HepG2 (cell line): ENCODE measurements around the gene ZNF683. TPM values are rescaled to one million over a fixed set of nuclear protein-coding genes. Genes with fewer than 3 reads are reported as not detected.

Experiments
- ATAC-seq: fragments of 200-7000 bp; cut with Tn5 transposase; 3 replicates; pipeline ENCODE4 v1.9.1; 2020; ENCODE audit warnings: mild to moderate bottlenecking, moderate library complexity
- BruUV-seq: library from RNA; stranded (reverse); fragments of 400-500 nt; replicated peaks from 2 replicates; lab custom pipeline; 2021; lab: Mats Ljungman, UMichigan
- CTCF ChIA-PET: fragments of 300-600 bp; formaldehyde crosslinking; extraction: SDS; loops from one replicate; lab custom pipeline; 2021; ENCODE audit warnings: low total read pairs, inconsistent platforms, low intra/inter-chr PET ratio; lab: Yijun Ruan, JAX
- POLR2A ChIA-PET: fragments of 350-600 bp; sonication (Branson Sonifier 250); formaldehyde crosslinking; loops from one replicate; lab custom pipeline; 2020; ENCODE audit warnings: antibody characterized with exemption, inconsistent platforms; lab: Yijun Ruan, JAX
- DNase-seq: peaks from one replicate; pipeline ENCODE4 v3.0.0-alpha.2; 2015; ENCODE audit warnings: low spot score
- FAIRE-seq: peaks from 3 replicates; lab custom pipeline; 2011; peaks lifted over from hg19 to GRCh38; lab: Jason Lieb, UNC
- H2AFZ ChIP-seq: one replicate; pipeline ENCODE4 v1.6.1; 2011; ENCODE audit warnings: low read length, inconsistent platforms
- H3K27ac ChIP-seq: fragments of 300-600 bp; 3 replicates; pipeline ENCODE4 v1.8.0; 2011; ENCODE audit warnings: mixed run types, mild to moderate bottlenecking, mixed read lengths, low read length, inconsistent platforms; ENCODE audit not compliant: insufficient read depth; ENCODE audit errors: extremely low read length
- H3K27me3 ChIP-seq, 2 experiments: fragments of 200-600 bp in 1 of 2; 2 replicates in 1 of 2; 3 replicates in 1 of 2; pipeline versions ENCODE4 v1.6.0 to v1.8.0; 2011; ENCODE audit warnings: low read length in 2 of 2, mild to moderate bottlenecking in 2 of 2, moderate library complexity in 2 of 2, inconsistent platforms in 1 of 2; ENCODE audit not compliant: insufficient read depth in 2 of 2, control insufficient read depth in 1 of 2
- H3K36me3 ChIP-seq, 2 experiments: fragments of 200-600 bp in 1 of 2; replicated peaks in 1 of 2; 2 replicates in 1 of 2; 3 replicates in 1 of 2; pipeline versions ENCODE4 v1.5.1 to v1.8.0; 2011; ENCODE audit warnings: low read length in 2 of 2, inconsistent platforms in 1 of 2; ENCODE audit not compliant: insufficient read depth in 2 of 2, control insufficient read depth in 1 of 2
- H3K4me1 ChIP-seq: 2 replicates; pipeline ENCODE4 v1.5.1; 2012; ENCODE audit warnings: low read length, inconsistent platforms; ENCODE audit not compliant: insufficient read depth
- H3K4me2 ChIP-seq: 2 replicates; pipeline ENCODE4 v1.6.0; 2011; ENCODE audit warnings: low read depth, low read length, inconsistent platforms
- H3K4me3 ChIP-seq, 3 experiments: fragments of 200-600 bp in 1 of 3; sonication (generic), shearing (Covaris generic) in 1 of 3; replicated peaks in 1 of 3; 2 replicates each; pipeline ENCODE4 v1.5.1; 2011 to 2016; ENCODE audit warnings: low read length in 3 of 3, inconsistent platforms in 2 of 3, low read depth in 2 of 3, mild to moderate bottlenecking in 2 of 3, control low read depth in 1 of 3, mixed read lengths in 1 of 3; ENCODE audit not compliant: insufficient read depth in 1 of 3
- H3K79me2 ChIP-seq: one replicate; pipeline ENCODE4 v1.6.1; 2011; ENCODE audit warnings: low read length, inconsistent platforms; ENCODE audit not compliant: insufficient read depth
- H3K9ac ChIP-seq: 2 replicates; pipeline ENCODE4 v1.6.0; 2011; ENCODE audit warnings: mild to moderate bottlenecking, low read depth, low read length, inconsistent platforms; ENCODE audit not compliant: insufficient read depth
- H3K9me3 ChIP-seq: 2 replicates; pipeline ENCODE4 v1.5.1; 2012; ENCODE audit warnings: mild to moderate bottlenecking, low read length
- H4K20me1 ChIP-seq: 2 replicates; pipeline ENCODE4 v1.6.0; 2011; ENCODE audit warnings: inconsistent platforms, mild to moderate bottlenecking, low read length, moderate library complexity; ENCODE audit not compliant: insufficient read depth
- HMG20A ChIP-seq: IDR thresholded peaks from 2 replicates; pipeline ENCODE4 v1.6.1; 2016; ENCODE audit warnings: borderline replicate concordance
- IRF2 ChIP-seq: IDR thresholded peaks from 2 replicates; pipeline ENCODE4 v1.6.1; 2018; ENCODE audit warnings: missing genetic modification reagents, missing compliant biosample characterization
- JUN ChIP-seq: sonication (generic); formaldehyde crosslinking; IDR thresholded peaks from 2 replicates; pipeline ENCODE4 v1.4.0; 2020; ENCODE audit warnings: mild to moderate bottlenecking, missing genetic modification reagents
- KLF9 ChIP-seq: IDR thresholded peaks from 2 replicates; pipeline ENCODE4 v1.6.1; 2016; ENCODE audit warnings: low read depth
- NR1H2 ChIP-seq: sonication (generic); formaldehyde crosslinking; IDR thresholded peaks from 2 replicates; pipeline ENCODE4 v1.8.1; 2022; ENCODE audit warnings: low read depth, missing genetic modification reagents, borderline replicate concordance
- PRPF4 ChIP-seq: fragments of 200-400 bp; formaldehyde crosslinking; IDR thresholded peaks from 2 replicates; pipeline ENCODE4 v1.6.1; 2016; ENCODE audit warnings: low read length, low read depth; ENCODE audit not compliant: poor library complexity, severe bottlenecking
- SIX4 ChIP-seq: sonication (generic); formaldehyde crosslinking; IDR thresholded peaks from 2 replicates; pipeline ENCODE4 v1.4.0; 2020; ENCODE audit warnings: missing genetic modification reagents
- ZNF781 ChIP-seq: sonication (generic); formaldehyde crosslinking; IDR thresholded peaks from 2 replicates; pipeline ENCODE4 v1.5.1; 2020; ENCODE audit warnings: borderline replicate concordance, mild to moderate bottlenecking, missing genetic modification reagents; ENCODE audit errors: not compliant biosample characterization
- WGBS: methylation state at CpG from one replicate; pipeline ENCODE4 v1.1.6; 2017; ENCODE audit warnings: low lambda C conversion rate; 5-methylcytosine and 5-hydroxymethylcytosine counted together
- in situ Hi-C: cut with HindIII; loops from 2 replicates; pipeline ENCODE4 v1.10.0; 2017; ENCODE audit warnings: low pct_unique_long_range_greater_than_20kb; ENCODE audit not compliant: extremely low pct_ligation_motif_present
- intact Hi-C: fragments of 100-400 bp; cut with micrococcal nuclease; formaldehyde crosslinking; loops from one replicate; pipeline ENCODE4 v1.10.0; 2022; ENCODE audit not compliant: unreplicated experiment
- polyA plus RNA-seq, 8 experiments: library from polyadenylated mRNA; depleted of rRNA in 3 of 8; stranded (reverse) in 7 of 8; unstranded in 1 of 8; fragments of >200 nt; fragmentation: Illumina TruSeq in 4 of 8; extraction: Trizol in 4 of 8; gene quantifications; 2 replicates each; pipeline versions ENCODE4 v1.2.1 to v1.2.3, GENCODE V29; 2011 to 2016; ENCODE audit warnings: low read depth in 4 of 8, missing spikeins in 1 of 8, mixed read lengths in 1 of 8; ENCODE audit not compliant: insufficient read depth in 1 of 8
- total RNA-seq, 5 experiments: library from RNA; depleted of rRNA; stranded (reverse); fragments of >200 nt; fragmentation: Illumina TruSeq; extraction: Trizol; gene quantifications; 2 replicates each; pipeline ENCODE4 v1.2.3, GENCODE V29; 2016; ENCODE audit warnings: low read depth in 1 of 5
- TF ChIP-seq, protein P1 (sequence below): fragments of 450-650 bp; IDR thresholded peaks from 2 replicates; pipeline ENCODE4 v1.6.1; 2017; ENCODE audit warnings: mild to moderate bottlenecking
- TF ChIP-seq, protein P2 (sequence below): sonication (generic); formaldehyde crosslinking; IDR thresholded peaks from 2 replicates; pipeline ENCODE4 v1.8.1; 2023; ENCODE audit warnings: missing genetic modification reagents, mild to moderate bottlenecking, borderline replicate concordance
- TF ChIP-seq, protein P3 (sequence below): sonication (generic); formaldehyde crosslinking; IDR thresholded peaks from 2 replicates; pipeline ENCODE4 v1.9.0; 2022; ENCODE audit warnings: missing genetic modification reagents, mild to moderate bottlenecking, borderline replicate concordance
- TF ChIP-seq, protein P4 (sequence below): sonication (generic); formaldehyde crosslinking; IDR thresholded peaks from 2 replicates; pipeline ENCODE4 v1.4.0; 2020; ENCODE audit warnings: missing genetic modification reagents, borderline replicate concordance
- TF ChIP-seq, protein P5 (sequence below): sonication (generic); formaldehyde crosslinking; IDR thresholded peaks from 2 replicates; pipeline ENCODE4 v1.4.0; 2020; ENCODE audit warnings: missing genetic modification reagents

ZNF683 gene
- total and polyA plus RNA-seq, 2 of the 13 experiments (the other 11 are each of a cell fraction or from before 2014, with no cell fraction given) = not detected

DNA sequence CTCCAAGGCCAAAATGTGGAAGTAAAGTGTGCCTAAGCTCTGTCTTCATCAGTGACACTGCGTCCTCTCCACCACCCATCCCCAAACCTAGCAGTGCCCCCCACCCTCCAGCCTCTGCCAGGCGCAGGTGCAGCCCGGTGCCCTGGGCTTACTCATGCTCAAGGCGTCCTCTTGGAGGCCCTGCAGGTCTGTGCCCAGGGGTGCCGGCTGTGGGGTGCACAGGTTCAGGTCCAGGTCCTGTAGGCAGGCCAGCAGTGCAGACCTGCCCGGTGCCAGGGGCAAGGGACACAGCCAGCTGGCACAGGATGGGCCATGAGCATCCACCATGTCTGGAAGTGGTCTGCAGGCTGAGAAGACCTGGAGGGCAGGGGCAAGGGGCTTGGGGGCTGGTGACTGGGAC is 5.1 kb downstream of the ZNF683 start:
- CTCF ChIA-PET = no interaction called here
- Histone ChIP-seq H2AFZ (no peak overlapping the region), H3K79me2 (no peaks in the 10 kb centered on the region), H3K9ac (no peak overlapping the region), H3K36me3 (no peaks in the 10 kb centered on the region; a peak in 1 of 5 replicates), H3K4me1 (peaks cover 31% of the 10 kb centered on the region), H4K20me1 (no peaks in the 10 kb centered on the region), H3K9me3 (no peaks in the 10 kb centered on the region), H3K27me3 (peaks cover 1 to 4% of the 10 kb centered on the region in 2 experiments; a peak in 2 of 5 replicates), H3K4me3 (no peak overlapping the region), H3K4me2 (no peak overlapping the region), H3K27ac (no peak overlapping the region)
- in situ Hi-C loops = no loop called here
- ATAC-seq (no peak), FAIRE-seq (no peak), DNase-seq (no peak)
- WGBS = 59% methylated on average over 2 of the region's 6 CpGs
- POLR2A ChIA-PET = no interaction called here
- TF ChIP-seq IRF2 (CRISPR knock-in tag) = no peak
- TF ChIP-seq NR1H2 (CRISPR knock-in tag) = no peak
- TF ChIP-seq, protein P1, sequence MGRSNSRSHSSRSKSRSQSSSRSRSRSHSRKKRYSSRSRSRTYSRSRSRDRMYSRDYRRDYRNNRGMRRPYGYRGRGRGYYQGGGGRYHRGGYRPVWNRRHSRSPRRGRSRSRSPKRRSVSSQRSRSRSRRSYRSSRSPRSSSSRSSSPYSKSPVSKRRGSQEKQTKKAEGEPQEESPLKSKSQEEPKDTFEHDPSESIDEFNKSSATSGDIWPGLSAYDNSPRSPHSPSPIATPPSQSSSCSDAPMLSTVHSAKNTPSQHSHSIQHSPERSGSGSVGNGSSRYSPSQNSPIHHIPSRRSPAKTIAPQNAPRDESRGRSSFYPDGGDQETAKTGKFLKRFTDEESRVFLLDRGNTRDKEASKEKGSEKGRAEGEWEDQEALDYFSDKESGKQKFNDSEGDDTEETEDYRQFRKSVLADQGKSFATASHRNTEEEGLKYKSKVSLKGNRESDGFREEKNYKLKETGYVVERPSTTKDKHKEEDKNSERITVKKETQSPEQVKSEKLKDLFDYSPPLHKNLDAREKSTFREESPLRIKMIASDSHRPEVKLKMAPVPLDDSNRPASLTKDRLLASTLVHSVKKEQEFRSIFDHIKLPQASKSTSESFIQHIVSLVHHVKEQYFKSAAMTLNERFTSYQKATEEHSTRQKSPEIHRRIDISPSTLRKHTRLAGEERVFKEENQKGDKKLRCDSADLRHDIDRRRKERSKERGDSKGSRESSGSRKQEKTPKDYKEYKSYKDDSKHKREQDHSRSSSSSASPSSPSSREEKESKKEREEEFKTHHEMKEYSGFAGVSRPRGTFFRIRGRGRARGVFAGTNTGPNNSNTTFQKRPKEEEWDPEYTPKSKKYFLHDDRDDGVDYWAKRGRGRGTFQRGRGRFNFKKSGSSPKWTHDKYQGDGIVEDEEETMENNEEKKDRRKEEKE = no peak
- TF ChIP-seq PRPF4 = no peak
- TF ChIP-seq, protein P2, sequence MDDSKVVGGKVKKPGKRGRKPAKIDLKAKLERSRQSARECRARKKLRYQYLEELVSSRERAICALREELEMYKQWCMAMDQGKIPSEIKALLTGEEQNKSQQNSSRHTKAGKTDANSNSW = no peak
- TF ChIP-seq ZNF781 (CRISPR knock-in tag) = no peak
- no peak for TF ChIP-seq SIX4 (CRISPR knock-in tag)
- TF ChIP-seq KLF9 (CRISPR knock-in tag) = no peak
- no peak for TF ChIP-seq JUN (CRISPR knock-in tag)
- TF ChIP-seq, protein P3, sequence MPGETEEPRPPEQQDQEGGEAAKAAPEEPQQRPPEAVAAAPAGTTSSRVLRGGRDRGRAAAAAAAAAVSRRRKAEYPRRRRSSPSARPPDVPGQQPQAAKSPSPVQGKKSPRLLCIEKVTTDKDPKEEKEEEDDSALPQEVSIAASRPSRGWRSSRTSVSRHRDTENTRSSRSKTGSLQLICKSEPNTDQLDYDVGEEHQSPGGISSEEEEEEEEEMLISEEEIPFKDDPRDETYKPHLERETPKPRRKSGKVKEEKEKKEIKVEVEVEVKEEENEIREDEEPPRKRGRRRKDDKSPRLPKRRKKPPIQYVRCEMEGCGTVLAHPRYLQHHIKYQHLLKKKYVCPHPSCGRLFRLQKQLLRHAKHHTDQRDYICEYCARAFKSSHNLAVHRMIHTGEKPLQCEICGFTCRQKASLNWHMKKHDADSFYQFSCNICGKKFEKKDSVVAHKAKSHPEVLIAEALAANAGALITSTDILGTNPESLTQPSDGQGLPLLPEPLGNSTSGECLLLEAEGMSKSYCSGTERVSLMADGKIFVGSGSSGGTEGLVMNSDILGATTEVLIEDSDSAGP (CRISPR knock-in tag) = no peak
- TF ChIP-seq, protein P4, sequence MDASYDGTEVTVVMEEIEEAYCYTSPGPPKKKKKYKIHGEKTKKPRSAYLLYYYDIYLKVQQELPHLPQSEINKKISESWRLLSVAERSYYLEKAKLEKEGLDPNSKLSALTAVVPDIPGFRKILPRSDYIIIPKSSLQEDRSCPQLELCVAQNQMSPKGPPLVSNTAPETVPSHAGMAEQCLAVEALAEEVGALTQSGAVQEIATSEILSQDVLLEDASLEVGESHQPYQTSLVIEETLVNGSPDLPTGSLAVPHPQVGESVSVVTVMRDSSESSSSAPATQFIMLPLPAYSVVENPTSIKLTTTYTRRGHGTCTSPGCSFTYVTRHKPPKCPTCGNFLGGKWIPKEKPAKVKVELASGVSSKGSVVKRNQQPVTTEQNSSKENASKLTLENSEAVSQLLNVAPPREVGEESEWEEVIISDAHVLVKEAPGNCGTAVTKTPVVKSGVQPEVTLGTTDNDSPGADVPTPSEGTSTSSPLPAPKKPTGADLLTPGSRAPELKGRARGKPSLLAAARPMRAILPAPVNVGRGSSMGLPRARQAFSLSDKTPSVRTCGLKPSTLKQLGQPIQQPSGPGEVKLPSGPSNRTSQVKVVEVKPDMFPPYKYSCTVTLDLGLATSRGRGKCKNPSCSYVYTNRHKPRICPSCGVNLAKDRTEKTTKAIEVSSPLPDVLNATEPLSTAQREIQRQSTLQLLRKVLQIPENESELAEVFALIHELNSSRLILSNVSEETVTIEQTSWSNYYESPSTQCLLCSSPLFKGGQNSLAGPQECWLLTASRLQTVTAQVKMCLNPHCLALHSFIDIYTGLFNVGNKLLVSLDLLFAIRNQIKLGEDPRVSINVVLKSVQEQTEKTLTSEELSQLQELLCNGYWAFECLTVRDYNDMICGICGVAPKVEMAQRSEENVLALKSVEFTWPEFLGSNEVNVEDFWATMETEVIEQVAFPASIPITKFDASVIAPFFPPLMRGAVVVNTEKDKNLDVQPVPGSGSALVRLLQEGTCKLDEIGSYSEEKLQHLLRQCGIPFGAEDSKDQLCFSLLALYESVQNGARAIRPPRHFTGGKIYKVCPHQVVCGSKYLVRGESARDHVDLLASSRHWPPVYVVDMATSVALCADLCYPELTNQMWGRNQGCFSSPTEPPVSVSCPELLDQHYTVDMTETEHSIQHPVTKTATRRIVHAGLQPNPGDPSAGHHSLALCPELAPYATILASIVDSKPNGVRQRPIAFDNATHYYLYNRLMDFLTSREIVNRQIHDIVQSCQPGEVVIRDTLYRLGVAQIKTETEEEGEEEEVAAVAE = no peak
- TF ChIP-seq, protein P5, sequence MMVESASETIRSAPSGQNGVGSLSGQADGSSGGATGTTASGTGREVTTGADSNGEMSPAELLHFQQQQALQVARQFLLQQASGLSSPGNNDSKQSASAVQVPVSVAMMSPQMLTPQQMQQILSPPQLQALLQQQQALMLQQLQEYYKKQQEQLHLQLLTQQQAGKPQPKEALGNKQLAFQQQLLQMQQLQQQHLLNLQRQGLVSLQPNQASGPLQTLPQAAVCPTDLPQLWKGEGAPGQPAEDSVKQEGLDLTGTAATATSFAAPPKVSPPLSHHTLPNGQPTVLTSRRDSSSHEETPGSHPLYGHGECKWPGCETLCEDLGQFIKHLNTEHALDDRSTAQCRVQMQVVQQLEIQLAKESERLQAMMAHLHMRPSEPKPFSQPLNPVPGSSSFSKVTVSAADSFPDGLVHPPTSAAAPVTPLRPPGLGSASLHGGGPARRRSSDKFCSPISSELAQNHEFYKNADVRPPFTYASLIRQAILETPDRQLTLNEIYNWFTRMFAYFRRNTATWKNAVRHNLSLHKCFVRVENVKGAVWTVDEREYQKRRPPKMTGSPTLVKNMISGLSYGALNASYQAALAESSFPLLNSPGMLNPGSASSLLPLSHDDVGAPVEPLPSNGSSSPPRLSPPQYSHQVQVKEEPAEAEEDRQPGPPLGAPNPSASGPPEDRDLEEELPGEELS (CRISPR knock-in tag) = no peak
- TF ChIP-seq HMG20A (CRISPR knock-in tag) = no peak
- intact Hi-C loops = no loop called here
- BruUV-seq = no TSS peak
